ENCODE results near the gene RFTN1. TPM values are rescaled to one million over a fixed set of nuclear protein-coding genes. Genes with fewer than 3 reads are reported as not detected.

RFTN1 gene
- total RNA-seq, 4 donors from 2014 or later, result 113 to 137 (median 122) TPM

- Histone ChIP-seq H3K9me3 (no peaks in the 10 kb centered on the region), H3K27ac (no peak overlapping the region), H3K27me3 (no peaks in the 10 kb centered on the region), H3K4me1 (peaks cover 0 to 5% (median 0%) of the 10 kb centered on the region in 4 donors), H3K4me3 (no peak overlapping the region), H3K36me3 (no peaks in the 10 kb centered on the region)
- 74 to 76% methylated on average over 4 of the region's 4 CpGs for WGBS, 2 donors
- no peak for TF ChIP-seq CTCF (IDR thresholded peaks at IDR 0.05)
- no peak for TF ChIP-seq POLR2A (IDR thresholded peaks at IDR 0.05)
- DNase-seq (ENCODE audit: low spot score in 2 of 2), result no peak
Observed at GRCh38 chr3:16538507-16538906, 25.0 kb upstream of the RFTN1 start.

- H3K27me3 ChIP-seq, result no peaks in the 10 kb centered on the region
- H3K4me1 ChIP-seq, result peaks cover 0 to 5% (median 0%) of the 10 kb centered on the region in 4 donors
- DNase-seq (ENCODE audit: low spot score in 2 of 2), result no peak
- H3K9me3 ChIP-seq, result no peaks in the 10 kb centered on the region
- H3K36me3 ChIP-seq, result no peaks in the 10 kb centered on the region
- H3K4me3 ChIP-seq, result no peak overlapping the region
- no peak overlapping the region for H3K27ac ChIP-seq
- TF ChIP-seq POLR2A (IDR thresholded peaks at IDR 0.05), result no peak
- no peak for TF ChIP-seq EP300 (IDR thresholded peaks at IDR 0.05)
- no peak for TF ChIP-seq CTCF (IDR thresholded peaks at IDR 0.05)
- 69 to 73% methylated on average over 3 of the region's 3 CpGs for WGBS, 2 donors
Observed at GRCh38 chr3:16536996-16537395, 23.5 kb upstream of the RFTN1 start.

- no peak for DNase-seq (ENCODE audit: low spot score in 2 of 2)
- Histone ChIP-seq H3K4me3 (no peak overlapping the region), H3K9me3 (no peaks in the 10 kb centered on the region), H3K27me3 (no peaks in the 10 kb centered on the region), H3K36me3 (no peaks in the 10 kb centered on the region), H3K4me1 (peaks cover 0 to 5% (median 0%) of the 10 kb centered on the region in 4 donors), H3K27ac (no peak overlapping the region)
- 96 to 97% methylated on average over 4 of the region's 4 CpGs for WGBS, 2 donors
- TF ChIP-seq POLR2A (IDR thresholded peaks at IDR 0.05) (no peak), CTCF (IDR thresholded peaks at IDR 0.05) (no peak), EP300 (IDR thresholded peaks at IDR 0.05) (no peak)
Observed at GRCh38 chr3:16536344-16536663, 22.8 kb upstream of the RFTN1 start.

GRCh38 chr3:16534640-16535262, 21.3 kb upstream of the RFTN1 start:
- 47 to 55% methylated on average over 8 of the region's 8 CpGs for WGBS, 2 donors
- Histone ChIP-seq H3K4me3 (no peak overlapping the region), H3K36me3 (no peaks in the 10 kb centered on the region), H3K27ac (no peak overlapping the region), H3K4me1 (peaks cover 0 to 5% (median 0%) of the 10 kb centered on the region in 4 donors), H3K27me3 (no peaks in the 10 kb centered on the region), H3K9me3 (no peaks in the 10 kb centered on the region)
- no peak for DNase-seq (ENCODE audit: low spot score in 2 of 2)
- no peak for TF ChIP-seq EP300 (IDR thresholded peaks at IDR 0.05)
- TF ChIP-seq POLR2A (IDR thresholded peaks at IDR 0.05), result no peak
- TF ChIP-seq CTCF (IDR thresholded peaks at IDR 0.05), result no peak

- 66 to 70% methylated on average over 5 of the region's 5 CpGs for WGBS, 2 donors
- Histone ChIP-seq H3K36me3 (no peaks in the 10 kb centered on the region), H3K4me3 (no peak overlapping the region), H3K4me1 (peaks cover 0 to 5% (median 0%) of the 10 kb centered on the region in 4 donors), H3K9me3 (no peaks in the 10 kb centered on the region), H3K27me3 (no peaks in the 10 kb centered on the region), H3K27ac (no peak overlapping the region)
- no peak for DNase-seq (ENCODE audit: low spot score in 2 of 2)
- TF ChIP-seq CTCF (IDR thresholded peaks at IDR 0.05) (no peak), EP300 (IDR thresholded peaks at IDR 0.05) (peak in 1 of 2 donors; percentile 27)
Observed at GRCh38 chr3:16533928-16534574, 20.6 kb upstream of the RFTN1 start.

All from tibial nerve (tissue), 4 donors.